ENCODE measurements around the gene ZFYVE27. TPM values are rescaled to one million over a fixed set of nuclear protein-coding genes. Genes with fewer than 3 reads are reported as not detected.
A peak's percentile ranks its signal among the peaks of the same experiment; 100 is the strongest.

ZFYVE27 gene
- total RNA-seq, 4 donors from 2014 or later = 33.4 to 46.8 (median 42.7) TPM

DNA sequence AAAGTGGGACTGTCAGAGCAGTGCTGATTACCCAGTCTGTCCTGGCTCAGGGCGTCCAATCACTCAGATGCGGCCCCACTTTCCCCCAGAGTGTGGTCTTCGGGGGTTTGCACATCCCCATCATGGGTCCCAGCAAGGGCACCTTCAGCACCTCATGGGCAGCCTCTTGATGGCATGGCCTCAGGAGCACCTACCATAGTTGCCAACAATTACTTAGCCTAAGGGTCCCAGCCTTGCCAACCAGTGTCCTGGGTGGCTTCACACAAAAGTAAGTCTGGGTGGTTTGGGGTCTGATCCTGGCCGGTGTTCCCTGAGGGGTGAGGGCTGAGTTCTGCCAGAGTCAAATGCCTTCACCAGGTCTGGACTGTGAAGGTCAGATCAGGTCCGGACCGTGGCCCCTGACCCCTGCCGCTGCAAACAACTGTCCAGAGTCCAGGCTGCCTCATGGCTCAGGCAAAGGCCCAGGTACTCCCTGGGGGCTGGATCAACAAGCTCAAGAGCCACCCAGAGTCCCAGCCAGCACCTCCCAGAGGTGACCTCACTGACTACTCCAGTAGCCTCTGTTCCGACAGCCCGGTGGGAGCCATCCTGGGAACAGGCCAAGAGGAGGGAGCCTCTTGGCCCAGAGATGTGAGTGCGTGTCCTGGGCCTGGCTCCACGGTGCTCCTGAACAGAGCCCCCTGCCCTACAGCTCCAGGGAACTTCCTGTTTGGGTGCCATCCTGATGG lies 29.6 kb upstream of the ZFYVE27 start:
- Histone ChIP-seq H3K36me3 (no peaks in the 10 kb centered on the region), H3K4me3 (no peak overlapping the region), H3K9me3 (no peaks in the 10 kb centered on the region), H3K27me3 (no peaks in the 10 kb centered on the region), H3K4me1 (peaks cover 0 to 36% (median 5%) of the 10 kb centered on the region in 4 donors), H3K27ac (peak overlapping the region in 2 of 4 donors; percentile 41 to 52)
- no peak for TF ChIP-seq EP300 (IDR thresholded peaks at IDR 0.05)
- TF ChIP-seq, protein P1, sequence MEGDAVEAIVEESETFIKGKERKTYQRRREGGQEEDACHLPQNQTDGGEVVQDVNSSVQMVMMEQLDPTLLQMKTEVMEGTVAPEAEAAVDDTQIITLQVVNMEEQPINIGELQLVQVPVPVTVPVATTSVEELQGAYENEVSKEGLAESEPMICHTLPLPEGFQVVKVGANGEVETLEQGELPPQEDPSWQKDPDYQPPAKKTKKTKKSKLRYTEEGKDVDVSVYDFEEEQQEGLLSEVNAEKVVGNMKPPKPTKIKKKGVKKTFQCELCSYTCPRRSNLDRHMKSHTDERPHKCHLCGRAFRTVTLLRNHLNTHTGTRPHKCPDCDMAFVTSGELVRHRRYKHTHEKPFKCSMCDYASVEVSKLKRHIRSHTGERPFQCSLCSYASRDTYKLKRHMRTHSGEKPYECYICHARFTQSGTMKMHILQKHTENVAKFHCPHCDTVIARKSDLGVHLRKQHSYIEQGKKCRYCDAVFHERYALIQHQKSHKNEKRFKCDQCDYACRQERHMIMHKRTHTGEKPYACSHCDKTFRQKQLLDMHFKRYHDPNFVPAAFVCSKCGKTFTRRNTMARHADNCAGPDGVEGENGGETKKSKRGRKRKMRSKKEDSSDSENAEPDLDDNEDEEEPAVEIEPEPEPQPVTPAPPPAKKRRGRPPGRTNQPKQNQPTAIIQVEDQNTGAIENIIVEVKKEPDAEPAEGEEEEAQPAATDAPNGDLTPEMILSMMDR (IDR thresholded peaks at IDR 0.05) = no peak
- TF ChIP-seq POLR2A (IDR thresholded peaks at IDR 0.05) = no peak
- 71 to 72% methylated on average over 6 to 8 of the region's 11 CpGs for WGBS, 2 donors
- DNase-seq (ENCODE audit: low spot score in 2 of 2) = no peak

DNA sequence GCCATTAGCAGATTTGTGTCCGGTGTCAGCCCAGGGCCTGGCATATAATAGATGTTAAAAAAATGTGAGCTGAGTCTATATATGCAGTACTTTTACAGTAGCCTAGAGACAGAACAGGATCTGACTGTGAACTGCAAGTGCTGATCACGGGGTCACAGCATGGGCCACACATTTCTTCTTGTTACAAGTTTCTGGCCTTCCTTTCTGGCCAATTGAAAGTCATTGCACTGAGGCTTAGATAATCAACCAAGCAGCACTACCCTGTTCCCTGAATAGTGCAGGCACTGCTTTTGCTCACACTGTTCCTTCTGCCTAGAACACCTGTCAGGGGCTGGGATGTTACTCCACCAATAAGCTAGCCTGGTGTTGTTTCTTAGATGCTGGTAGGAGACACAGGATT lies 28.8 kb upstream of the ZFYVE27 start:
- Histone ChIP-seq H3K27ac (peak overlapping the region in 1 of 4 donors; percentile 41), H3K9me3 (no peaks in the 10 kb centered on the region), H3K36me3 (no peaks in the 10 kb centered on the region), H3K4me3 (no peak overlapping the region), H3K27me3 (no peaks in the 10 kb centered on the region), H3K4me1 (peaks cover 0 to 45% (median 7%) of the 10 kb centered on the region in 4 donors)
- no peak for DNase-seq (ENCODE audit: low spot score in 2 of 2)
- 49 to 60% methylated on average over 2 of the region's 2 CpGs for WGBS, 2 donors
- TF ChIP-seq, protein P1 (IDR thresholded peaks at IDR 0.05) = no peak
- TF ChIP-seq POLR2A (IDR thresholded peaks at IDR 0.05) (no peak), EP300 (IDR thresholded peaks at IDR 0.05) (no peak)

DNA sequence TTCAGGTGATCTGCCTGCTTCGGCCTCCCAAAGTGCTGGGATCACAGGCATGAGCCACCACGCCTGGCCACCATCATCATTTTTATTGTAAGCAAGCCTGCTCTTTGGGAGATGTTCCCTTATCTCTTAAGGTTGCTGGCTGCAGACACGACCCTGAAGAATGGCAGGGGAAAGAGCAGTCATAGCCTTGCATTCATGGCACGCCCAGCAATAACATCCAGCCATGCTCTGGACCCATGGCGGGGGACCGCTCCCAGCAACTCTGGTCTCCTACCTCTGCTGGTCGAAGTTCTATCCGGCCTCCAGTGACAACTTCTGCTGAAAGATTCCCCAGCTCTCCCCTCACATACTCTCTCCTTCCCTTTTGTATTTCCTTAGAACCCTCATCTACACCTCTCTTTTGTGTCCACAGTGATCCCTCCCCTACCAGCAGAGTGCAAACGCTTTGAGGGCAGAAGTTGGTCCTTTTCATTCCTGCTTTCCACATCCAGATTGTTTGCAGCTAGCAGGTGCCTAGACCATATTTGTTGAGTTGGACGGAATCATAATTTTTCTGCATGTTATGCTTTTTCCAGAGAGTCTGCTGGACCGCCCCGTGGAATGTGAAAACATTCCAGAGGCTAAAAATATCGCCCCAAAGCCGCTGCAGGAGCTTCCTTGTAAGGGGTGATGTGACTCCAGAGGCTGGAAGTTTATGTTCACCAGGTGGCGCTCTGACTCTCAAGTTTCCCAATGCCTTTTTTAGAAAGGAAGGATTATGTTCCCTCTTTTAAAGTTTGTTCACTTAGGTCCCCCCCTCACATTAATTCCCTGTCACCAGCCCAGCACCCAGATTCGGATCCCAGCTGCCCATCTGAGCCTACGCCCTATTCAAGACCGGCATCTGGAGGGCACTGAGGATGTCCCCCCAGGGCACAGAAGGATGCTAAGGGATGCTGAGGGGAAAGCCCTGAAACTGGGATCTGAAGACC lies 27.7 kb upstream of the ZFYVE27 start:
- Histone ChIP-seq H3K4me3 (no peak overlapping the region), H3K27ac (peak overlapping the region in 3 of 4 donors; percentile 44 to 77 (median 71))

DNA sequence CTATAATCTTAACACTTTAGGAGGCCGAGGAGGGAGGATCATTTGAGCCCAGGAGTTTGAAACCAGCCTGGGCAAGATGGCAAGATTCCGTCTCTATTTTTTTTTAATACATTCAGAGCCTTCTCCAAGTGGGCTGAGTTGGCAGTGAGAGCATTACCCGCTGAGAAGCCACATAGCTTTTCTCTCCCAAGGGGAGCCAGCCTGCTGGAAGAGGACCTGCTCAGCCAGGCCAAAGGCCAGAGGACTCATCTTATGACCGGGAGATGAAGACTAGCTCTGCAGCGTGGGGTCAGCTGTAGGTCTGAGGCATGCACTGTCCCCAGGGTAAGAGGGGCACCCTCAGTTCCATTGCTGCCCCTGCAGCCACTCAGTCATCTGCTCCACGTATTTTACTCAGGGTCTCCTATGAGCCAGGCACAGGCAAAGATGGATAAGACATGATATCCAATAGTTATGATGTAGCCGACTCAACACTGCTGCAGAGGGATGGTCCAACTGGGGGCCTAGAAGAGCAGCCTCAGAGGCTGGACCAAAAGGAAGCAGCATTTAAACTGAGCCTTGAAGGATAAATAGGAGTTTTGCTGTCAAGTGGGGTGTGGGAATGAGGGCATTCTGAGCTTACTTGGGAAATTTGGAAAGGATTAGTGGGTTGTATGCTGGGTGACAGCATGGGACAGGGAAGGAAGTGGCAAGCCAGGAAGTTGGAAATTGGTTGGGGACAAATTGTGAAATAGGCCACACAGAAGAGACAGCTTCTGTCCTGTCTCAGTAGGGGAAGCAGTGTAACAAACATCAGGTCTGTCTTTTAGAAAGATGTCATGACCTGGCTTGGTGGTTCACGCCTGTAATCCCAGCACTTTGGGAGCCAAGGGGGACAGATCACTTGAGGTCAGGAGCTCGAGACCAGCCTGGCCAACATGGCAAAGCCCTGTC lies 25.0 kb upstream of the ZFYVE27 start:
- Histone ChIP-seq H3K27me3 (no peaks in the 10 kb centered on the region), H3K9me3 (no peaks in the 10 kb centered on the region), H3K27ac (peak overlapping the region; percentile 90 to 98 (median 96)), H3K4me3 (no peak overlapping the region), H3K36me3 (peaks cover 0 to 9% (median 0%) of the 10 kb centered on the region in 3 donors), H3K4me1 (peaks cover 0 to 66% (median 24%) of the 10 kb centered on the region in 4 donors)
- WGBS, 2 donors = 61 to 63% methylated on average over 9 of the region's 9 CpGs
- TF ChIP-seq, protein P1 (IDR thresholded peaks at IDR 0.05) = no peak
- peak; percentile 36 to 45 for TF ChIP-seq EP300 (IDR thresholded peaks at IDR 0.05)
- no peak for DNase-seq (ENCODE audit: low spot score in 2 of 2)

More for the DNA sequence above, 27.7 kb upstream of the ZFYVE27 start:
- peak; percentile 80 to 94 for DNase-seq (ENCODE audit: low spot score in 2 of 2)
- Histone ChIP-seq H3K4me1 (peaks cover 0 to 46% (median 11%) of the 10 kb centered on the region in 4 donors), H3K36me3 (no peaks in the 10 kb centered on the region), H3K27me3 (no peaks in the 10 kb centered on the region), H3K9me3 (no peaks in the 10 kb centered on the region)
- 40 to 42% methylated on average over 18 of the region's 18 CpGs for WGBS, 2 donors
- peak in 1 of 2 donors; percentile 13 for TF ChIP-seq POLR2A (IDR thresholded peaks at IDR 0.05)
- TF ChIP-seq, protein P1 (IDR thresholded peaks at IDR 0.05) = peak; percentile 66 to 83 (median 75)
- TF ChIP-seq EP300 (IDR thresholded peaks at IDR 0.05) = peak; percentile 41 to 62
